ENCODE measurements around the gene HOXB4.
A peak's percentile ranks its signal among the peaks of the same experiment; 100 is the strongest.

Gene HOXB4

GRCh38 chr17:48615047-48615962 is 37.2 kb upstream of the HOXB4 start, which contains the start of gene HOXB8:
HOXB8 (minus strand) TSS chr17:48615292; CDS start chr17:48614704, 588 bp downstream.
- no peak for DNase-seq

GRCh38 chr17:48613862-48614694 is 35.9 kb upstream of the HOXB4 start:
- no peak for DNase-seq

DNA sequence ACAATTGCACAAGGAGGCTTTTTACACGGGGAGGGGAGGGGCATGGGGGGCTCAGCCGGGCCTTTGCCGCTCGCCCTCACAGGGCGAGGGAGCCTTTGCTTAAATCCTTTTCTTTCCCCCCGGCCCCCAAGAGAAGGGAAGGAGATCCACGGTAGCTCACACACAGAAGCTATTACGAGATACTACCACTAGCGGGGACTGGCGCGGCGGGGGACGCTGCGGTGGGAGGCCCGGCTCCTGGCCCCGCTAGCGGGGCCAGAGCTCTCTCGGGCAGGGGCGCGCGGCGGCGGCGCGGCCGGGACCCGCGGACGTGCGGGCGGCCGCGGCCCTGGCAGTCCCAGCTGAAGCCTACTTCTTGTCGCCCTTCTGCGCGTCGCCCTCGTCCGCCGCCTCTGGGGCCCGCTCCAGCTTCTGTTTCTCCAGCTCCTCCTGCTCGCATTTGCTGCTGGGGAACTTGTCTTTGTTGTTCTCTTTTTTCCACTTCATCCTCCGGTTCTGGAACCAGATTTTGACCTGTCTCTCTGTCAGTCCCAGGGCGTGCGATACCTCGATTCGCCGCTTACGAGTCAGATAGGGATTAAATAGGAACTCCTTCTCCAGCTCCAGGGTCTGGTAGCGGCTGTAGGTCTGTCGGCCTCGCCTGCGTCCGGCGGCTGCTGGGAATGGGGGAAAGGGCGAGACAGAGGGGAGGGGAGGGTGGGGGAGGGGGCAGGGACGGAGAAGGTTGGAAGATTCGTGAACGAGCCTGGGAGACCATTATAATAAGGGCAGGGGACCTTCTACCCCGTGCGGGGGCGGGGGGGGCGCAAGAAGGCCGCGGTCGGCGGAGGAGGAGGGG is 34.9 kb upstream of the HOXB4 start:
- peak in 1 of 2 experiments; percentile 38 for DNase-seq

- no peak for DNase-seq
Measured at GRCh38 chr17:48612456-48612853, 34.3 kb upstream of the HOXB4 start.

GRCh38 chr17:48611681-48612455 is 33.7 kb upstream of the HOXB4 start:
- DNase-seq, result no peak

- no peak for DNase-seq
Measured at GRCh38 chr17:48611213-48611612, 33.1 kb upstream of the HOXB4 start.

GRCh38 chr17:48610282-48611211 is 32.4 kb upstream of the HOXB4 start, which contains the start of gene HOXB7:
HOXB7 (minus strand) TSS chr17:48611017; CDS start chr17:48610918, 99 bp downstream.
- DNase-seq, result peak; percentile 47

GRCh38 chr17:48609759-48610281 is 31.7 kb upstream of the HOXB4 start:
- no peak for DNase-seq

- DNase-seq, result no peak
Measured at GRCh38 chr17:48609033-48609432, 30.9 kb upstream of the HOXB4 start.

DNA sequence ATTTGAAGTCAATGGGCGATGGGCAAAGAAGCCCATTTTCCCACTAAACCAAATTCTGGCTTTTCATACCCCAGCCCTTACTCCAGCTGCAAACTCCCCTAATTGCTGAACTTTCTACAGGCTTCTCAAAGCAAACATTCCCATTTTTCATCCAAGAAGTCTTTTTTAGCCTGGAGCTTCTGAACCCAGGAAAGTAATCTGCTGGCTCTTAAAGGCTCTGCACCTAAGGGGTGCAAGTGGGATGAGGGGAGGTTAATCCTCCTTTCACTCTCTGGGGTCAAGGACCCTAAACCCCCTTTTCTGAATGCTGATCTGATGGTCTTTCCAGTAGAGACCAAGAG is 30.3 kb upstream of the HOXB4 start:
- DNase-seq, result no peak

GRCh38 chr17:48606892-48607614 is 28.9 kb upstream of the HOXB4 start:
- no peak for DNase-seq

DNA sequence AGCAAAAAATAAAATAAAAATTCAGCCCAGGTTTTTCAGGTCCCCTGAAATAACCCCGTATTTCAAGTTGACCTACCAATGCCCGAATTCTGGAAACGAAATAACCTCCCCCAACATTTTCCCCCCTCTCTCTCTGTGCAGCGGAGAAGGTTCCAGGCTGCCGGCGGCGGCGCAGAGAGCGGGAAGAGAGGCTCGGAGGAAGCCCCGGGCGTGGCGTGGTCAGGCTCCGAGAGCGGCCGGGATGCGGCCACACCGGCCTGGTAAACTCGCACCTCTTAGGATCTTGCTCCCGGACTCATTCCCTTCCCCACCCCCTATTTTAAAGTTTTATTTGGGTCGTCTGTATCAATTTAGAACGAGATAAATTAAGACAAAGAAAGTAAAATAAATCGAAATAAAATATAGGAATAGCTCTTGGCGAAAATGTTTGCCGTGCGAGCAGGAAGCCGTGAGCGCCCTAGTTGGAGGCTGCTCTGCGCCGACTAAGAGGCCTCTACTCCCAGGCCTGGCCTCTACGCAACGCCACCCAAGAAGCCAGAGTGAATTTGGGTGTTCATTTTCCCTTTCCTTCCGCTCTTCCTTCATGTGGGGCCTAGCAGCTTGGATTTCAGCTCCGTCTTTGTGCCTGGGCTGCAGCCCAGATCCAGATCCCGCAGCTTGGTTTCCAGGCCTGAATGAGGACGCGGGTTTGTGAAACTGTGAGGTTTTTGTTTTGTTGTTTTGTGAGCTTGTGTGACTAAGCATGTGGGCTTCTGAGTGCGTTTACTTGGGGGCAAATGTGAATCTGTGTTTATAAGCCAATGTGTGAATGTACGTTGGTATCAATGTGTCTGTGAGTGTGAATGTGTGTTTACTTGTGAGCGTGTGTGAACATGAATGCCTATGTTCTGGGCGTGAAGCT is 28.1 kb upstream of the HOXB4 start:
- DNase-seq, result no peak

DNA sequence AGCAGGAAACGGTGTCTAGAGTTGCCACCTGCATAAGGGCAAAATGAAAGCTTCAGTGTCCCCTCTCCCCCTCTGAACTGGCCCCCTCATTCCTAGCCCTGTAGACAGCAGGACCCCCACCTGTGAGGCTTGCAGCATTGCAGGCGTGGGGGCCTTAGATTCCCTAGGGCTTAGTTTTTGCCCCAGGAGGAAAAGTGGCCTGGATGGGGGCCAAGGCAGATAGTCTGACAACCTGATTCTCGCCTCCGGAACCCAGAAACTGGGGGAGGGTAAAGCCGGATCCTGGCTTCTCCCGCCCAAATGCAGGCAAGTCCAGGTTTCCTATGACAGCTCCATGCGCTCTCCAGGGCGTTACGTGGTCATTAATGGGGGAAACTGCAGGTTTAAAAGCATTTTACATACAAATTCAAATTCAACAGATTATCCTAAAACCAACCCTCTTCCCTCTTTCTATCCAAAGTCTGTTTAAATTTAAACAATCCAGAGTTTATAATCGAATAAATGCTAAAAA is 27.3 kb upstream of the HOXB4 start:
- no peak for DNase-seq

- DNase-seq, result no peak
Measured at GRCh38 chr17:48604770-48605329, 26.7 kb upstream of the HOXB4 start, which contains the start of gene HOXB6. HOXB6 (minus strand) TSS chr17:48604986; CDS start chr17:48598150, 6,836 bp downstream.

DNA sequence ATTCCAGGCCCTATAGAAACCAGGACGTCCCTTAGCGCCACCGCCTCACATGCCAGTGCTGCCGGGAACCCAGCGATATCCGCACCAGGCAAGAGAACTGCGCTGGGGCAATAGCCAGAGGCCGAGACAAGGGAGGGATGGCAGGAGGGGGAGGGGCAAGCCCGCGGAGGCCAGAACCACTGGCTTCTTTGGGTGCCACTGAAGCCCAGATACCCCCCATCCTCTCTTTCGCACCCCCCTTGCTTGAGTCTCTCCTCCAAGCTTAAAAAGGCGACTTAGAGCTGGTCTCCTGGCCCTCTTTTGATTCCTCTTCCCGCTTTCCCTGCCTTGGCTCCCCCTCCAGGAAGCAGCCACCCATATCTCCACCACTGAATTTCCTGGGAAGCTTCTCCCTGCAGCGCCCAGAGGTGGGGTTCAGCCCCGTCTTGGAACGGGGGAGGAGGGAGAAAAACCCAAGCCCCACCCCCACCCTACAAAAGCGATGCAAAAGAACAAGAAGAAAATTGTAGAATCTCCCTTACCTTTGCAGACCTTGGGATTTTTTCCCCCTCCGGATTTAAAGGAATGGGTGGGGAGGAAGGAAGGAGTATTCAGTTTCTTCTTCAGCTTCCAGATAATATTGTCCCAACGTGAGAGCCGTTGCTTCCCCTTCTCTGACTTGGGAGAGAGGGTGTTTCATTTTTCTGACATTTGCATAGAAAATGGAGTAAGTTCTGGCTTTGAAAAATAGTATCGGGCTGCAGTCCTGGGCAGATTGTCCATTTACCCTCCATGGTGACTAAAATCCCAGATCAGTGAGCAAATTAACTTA is 26.0 kb upstream of the HOXB4 start:
- no peak for DNase-seq

DNA sequence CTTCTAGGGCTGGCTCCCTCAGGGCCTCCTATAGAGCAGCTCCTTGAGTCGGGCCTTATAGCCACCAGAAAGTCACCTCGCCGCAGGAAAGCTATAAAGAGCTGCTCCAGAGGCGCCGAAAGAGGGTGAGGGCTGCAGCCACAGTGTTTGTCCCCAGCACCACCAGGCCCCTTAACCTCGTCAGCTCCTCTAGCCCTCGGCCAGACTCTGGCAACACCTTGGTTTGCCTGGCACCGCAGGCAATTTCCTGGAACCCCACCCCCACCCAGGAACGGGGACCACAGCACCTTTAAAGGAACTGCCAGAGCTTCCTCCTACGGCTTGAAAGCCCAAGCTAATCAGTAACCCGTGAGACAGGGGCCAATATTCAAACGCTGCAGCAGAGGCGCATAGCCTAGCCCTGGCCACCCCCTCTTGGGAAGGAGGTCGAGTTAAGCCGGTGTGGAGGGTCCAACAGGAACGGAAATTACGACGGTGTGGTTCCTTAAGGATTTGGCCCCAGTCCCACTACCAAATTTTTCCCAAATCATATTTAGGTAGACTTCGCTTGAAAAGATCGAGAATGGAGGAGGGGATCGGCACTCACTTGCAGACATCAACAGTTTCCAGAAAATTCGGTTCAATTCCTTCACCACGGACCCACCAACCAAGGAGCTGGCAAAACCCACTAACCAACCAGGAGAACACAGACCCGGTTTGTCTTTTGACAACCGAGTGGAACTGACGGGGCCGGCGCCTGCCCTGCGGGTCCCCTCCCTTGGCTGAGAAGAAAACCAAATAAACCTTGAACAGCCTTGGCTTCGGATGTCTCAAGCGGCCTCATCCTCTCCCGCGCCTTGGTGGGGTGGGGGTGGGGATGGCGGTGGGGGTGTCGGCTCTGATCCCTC is 23.6 kb upstream of the HOXB4 start:
- DNase-seq, result no peak

Measured in activated CD4-positive, alpha-beta T cell treated with anti-CD3 and anti-CD28 coated beads, Interleukin-2, amount 50 U/mL, for 4 hours (primary cell).